ENCODE measurements around the gene THBS3. TPM values are rescaled to one million over a fixed set of nuclear protein-coding genes. Genes with fewer than 3 reads are reported as not detected.
"Not testable (repeated sequence)": the region's sequence is repeated elsewhere in the genome, so short reads cannot be mapped to it uniquely, and the experiment has no call there.

Gene THBS3
- total RNA-seq, 3 donors from 2014 or later (not counting 1 experiment from before 2014, with no cell fraction given) = 16.2 to 19.4 (median 18.6) TPM

DNA sequence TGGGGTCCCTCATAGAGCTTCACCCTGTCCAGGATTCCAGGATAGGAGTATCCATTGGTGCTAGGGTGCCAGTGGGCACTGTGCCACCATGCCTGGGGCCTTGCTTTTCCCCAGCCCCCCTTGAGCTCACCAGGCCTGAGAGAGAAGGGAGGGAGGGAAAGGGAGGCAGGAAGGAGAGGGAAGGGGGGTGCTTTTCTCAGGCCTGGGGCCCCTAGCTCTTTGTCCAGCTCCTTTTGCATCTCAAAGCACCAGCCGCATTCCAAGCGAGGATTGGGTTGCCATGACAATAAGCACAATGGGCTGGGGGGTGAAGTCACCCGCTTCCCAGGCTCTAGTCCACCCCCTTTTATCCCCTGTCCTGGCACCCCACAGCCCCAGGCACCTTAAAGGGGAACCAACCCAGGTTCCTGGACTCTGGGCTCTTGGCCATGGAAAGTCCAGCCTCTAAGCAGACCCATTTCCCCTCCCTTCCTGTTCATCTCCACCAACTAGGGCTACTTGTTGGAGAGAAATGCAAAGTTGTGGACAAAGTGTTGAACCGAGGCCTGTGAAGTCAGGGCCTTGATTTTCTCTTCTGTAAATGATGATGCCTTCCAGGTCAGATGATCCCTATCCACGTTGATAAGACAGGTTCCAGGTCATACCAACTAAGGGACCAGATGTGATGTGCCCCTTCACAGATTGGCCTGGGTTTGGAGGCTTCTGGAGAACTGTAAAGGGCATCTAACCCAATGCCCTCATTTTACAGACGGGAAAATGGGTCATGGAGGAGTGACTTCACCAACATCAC is 11.4 kb downstream of the THBS3 start:
- TF ChIP-seq, protein P1, sequence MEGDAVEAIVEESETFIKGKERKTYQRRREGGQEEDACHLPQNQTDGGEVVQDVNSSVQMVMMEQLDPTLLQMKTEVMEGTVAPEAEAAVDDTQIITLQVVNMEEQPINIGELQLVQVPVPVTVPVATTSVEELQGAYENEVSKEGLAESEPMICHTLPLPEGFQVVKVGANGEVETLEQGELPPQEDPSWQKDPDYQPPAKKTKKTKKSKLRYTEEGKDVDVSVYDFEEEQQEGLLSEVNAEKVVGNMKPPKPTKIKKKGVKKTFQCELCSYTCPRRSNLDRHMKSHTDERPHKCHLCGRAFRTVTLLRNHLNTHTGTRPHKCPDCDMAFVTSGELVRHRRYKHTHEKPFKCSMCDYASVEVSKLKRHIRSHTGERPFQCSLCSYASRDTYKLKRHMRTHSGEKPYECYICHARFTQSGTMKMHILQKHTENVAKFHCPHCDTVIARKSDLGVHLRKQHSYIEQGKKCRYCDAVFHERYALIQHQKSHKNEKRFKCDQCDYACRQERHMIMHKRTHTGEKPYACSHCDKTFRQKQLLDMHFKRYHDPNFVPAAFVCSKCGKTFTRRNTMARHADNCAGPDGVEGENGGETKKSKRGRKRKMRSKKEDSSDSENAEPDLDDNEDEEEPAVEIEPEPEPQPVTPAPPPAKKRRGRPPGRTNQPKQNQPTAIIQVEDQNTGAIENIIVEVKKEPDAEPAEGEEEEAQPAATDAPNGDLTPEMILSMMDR (IDR thresholded peaks at IDR 0.05) = no peak
- intact Hi-C loops (cut with micrococcal nuclease) = no loop called here
- H3K27ac Mint-ChIP-seq = peak overlapping the region in 1 of 2 donors; percentile 97

DNA sequence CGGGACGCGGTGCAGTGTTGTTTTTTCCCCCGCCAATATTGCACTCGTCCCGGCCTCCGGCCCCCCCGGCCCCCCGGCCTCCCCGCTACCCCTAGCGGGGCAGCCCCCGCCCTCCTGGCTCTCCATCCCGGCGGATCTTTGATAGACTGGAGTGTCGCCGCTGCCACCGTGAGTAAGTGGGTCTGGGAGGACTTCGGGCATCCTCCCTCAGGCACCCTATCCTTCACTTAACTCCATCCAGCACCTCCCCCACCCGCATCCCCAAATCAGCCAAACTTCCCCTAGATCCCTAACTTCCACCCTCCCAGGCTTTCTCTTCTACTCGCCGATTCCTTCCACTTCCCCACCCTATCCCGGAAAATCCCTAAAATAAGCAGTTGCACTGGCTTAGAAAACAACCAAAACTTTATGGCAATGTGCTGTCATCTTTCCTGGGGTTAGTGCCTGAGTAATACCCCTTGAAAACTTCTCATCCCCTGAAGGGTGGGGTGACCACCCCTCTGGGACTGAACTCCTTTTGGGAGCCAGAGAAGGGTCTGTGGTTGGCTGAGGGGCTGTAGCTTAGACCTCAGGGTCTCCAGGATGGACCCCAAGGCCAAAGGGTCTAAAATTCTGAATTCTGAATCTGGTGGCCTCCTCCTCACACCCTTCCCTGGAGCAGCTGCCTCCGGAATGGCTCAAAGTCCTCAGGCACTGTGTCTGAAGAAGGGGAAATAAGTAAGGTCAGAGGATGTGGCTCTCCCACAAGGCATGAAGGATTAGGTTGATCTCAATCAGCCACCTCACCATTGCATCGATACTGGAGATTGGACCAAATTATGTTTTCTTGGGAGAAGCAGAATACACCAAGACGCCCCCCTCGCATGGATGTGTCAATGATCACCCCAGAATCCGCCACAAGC is 12.2 kb downstream of the THBS3 start:
- Mint-ChIP-seq H3K27me3 (ENCODE audit: low read depth in 2 of 2) (peaks cover 0 to 16% of the 10 kb centered on the region in 2 donors), H3K9me3 (no peaks in the 10 kb centered on the region), H3K4me3 (peak overlapping the region; percentile 35), H3K27ac (peak overlapping the region in 1 of 2 donors; percentile 97), H3K4me1 (peaks cover 15 to 33% of the 10 kb centered on the region in 2 donors), H3K36me3 (no peaks in the 10 kb centered on the region)
- Histone ChIP-seq H3K27me3 (ENCODE audit: control insufficient read depth, insufficient read depth, low read length) (no peaks in the 10 kb centered on the region), H3K27ac (ENCODE audit: low read length) (no peak overlapping the region), H3K4me3 (ENCODE audit: low read length) (no peak overlapping the region), H3K36me3 (ENCODE audit: control insufficient read depth, insufficient read depth, low read length) (no peaks in the 10 kb centered on the region), H3K4me1 (ENCODE audit: control insufficient read depth, insufficient read depth, low read length) (peaks cover 30% of the 10 kb centered on the region), H3K9me3 (ENCODE audit: control insufficient read depth, insufficient read depth, low read length) (no peaks in the 10 kb centered on the region)
- no peak for ATAC-seq
- TF ChIP-seq, protein P1 (IDR thresholded peaks at IDR 0.05) = no peak
- no peak for DNase-seq
- intact Hi-C loops (cut with micrococcal nuclease) = no loop called here
- WGBS (ENCODE audit: insufficient coverage) = 42% methylated on average over 26 of the region's 27 CpGs

More for the DNA sequence above, 11.4 kb downstream of the THBS3 start:
- H3K4me3 Mint-ChIP-seq = peak overlapping the region; percentile 35
- H3K27ac ChIP-seq (ENCODE audit: low read length) = no peak overlapping the region
- peaks cover 15 to 33% of the 10 kb centered on the region in 2 donors for H3K4me1 Mint-ChIP-seq
- H3K36me3 Mint-ChIP-seq = no peaks in the 10 kb centered on the region
- H3K4me3 ChIP-seq (ENCODE audit: low read length) = no peak overlapping the region
- H3K36me3 ChIP-seq (ENCODE audit: control insufficient read depth, insufficient read depth, low read length) = no peaks in the 10 kb centered on the region
- no peaks in the 10 kb centered on the region for H3K9me3 ChIP-seq (ENCODE audit: control insufficient read depth, insufficient read depth, low read length)
- no peak for ATAC-seq
- peaks cover 0 to 16% of the 10 kb centered on the region in 2 donors for H3K27me3 Mint-ChIP-seq (ENCODE audit: low read depth in 2 of 2)
- H3K4me1 ChIP-seq (ENCODE audit: control insufficient read depth, insufficient read depth, low read length) = peaks cover 30% of the 10 kb centered on the region
- no peaks in the 10 kb centered on the region for H3K27me3 ChIP-seq (ENCODE audit: control insufficient read depth, insufficient read depth, low read length)
- WGBS (ENCODE audit: insufficient coverage) = 90% methylated on average over 5 of the region's 6 CpGs
- no peaks in the 10 kb centered on the region for H3K9me3 Mint-ChIP-seq
- no peak for DNase-seq

DNA sequence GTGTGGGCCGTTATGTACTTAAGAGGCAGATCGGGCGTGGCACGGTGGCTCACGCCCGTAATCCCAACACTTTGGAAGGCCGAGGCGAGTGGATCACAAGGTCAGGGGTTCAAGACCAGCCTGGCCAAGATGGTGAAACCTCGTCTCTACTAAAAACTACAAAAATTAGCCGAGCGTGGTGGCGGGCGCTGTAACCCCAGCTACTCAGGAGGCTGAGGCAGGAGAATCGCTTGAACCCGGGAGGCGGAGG is 13.8 kb downstream of the THBS3 start:
- peaks cover 15 to 33% of the 10 kb centered on the region in 2 donors for H3K4me1 Mint-ChIP-seq
- not testable (repeated sequence) for H3K36me3 ChIP-seq (ENCODE audit: control insufficient read depth, insufficient read depth, low read length); DNase-seq; H3K36me3 Mint-ChIP-seq; H3K9me3 Mint-ChIP-seq; ATAC-seq; H3K9me3 ChIP-seq (ENCODE audit: control insufficient read depth, insufficient read depth, low read length); H3K27me3 ChIP-seq (ENCODE audit: control insufficient read depth, insufficient read depth, low read length)
- Histone ChIP-seq H3K4me3 (ENCODE audit: low read length) (peak overlapping the region; percentile 27), H3K27ac (ENCODE audit: low read length) (peak overlapping the region; percentile 5), H3K4me1 (ENCODE audit: control insufficient read depth, insufficient read depth, low read length) (peaks cover 30% of the 10 kb centered on the region)
- H3K4me3 Mint-ChIP-seq = peak overlapping the region; percentile 90
- intact Hi-C loops (cut with micrococcal nuclease) = loop anchor here (5.0 kb wide), 2 partner anchors 33 to 48 kb away; a partner anchor contains a TSS
- peaks cover 0 to 16% of the 10 kb centered on the region in 2 donors for H3K27me3 Mint-ChIP-seq (ENCODE audit: low read depth in 2 of 2)
- peak overlapping the region; percentile 82 to 97 for H3K27ac Mint-ChIP-seq
- WGBS (ENCODE audit: insufficient coverage) = 6% methylated on average over 16 of the region's 16 CpGs

Data from natural killer cell (primary cell).